Hematopoietic multipotent progenitor cell treated with erythropoietin and hydrocortisone succinate and interleukin-3 and kit ligand, for 8 days (in vitro differentiated cells): ENCODE data around the gene FTO.

ENCODE experiments used
- DNase-seq: peaks from one replicate; pipeline ENCODE4 v3.0.0-alpha.2; 2015

The FTO gene

DNA sequence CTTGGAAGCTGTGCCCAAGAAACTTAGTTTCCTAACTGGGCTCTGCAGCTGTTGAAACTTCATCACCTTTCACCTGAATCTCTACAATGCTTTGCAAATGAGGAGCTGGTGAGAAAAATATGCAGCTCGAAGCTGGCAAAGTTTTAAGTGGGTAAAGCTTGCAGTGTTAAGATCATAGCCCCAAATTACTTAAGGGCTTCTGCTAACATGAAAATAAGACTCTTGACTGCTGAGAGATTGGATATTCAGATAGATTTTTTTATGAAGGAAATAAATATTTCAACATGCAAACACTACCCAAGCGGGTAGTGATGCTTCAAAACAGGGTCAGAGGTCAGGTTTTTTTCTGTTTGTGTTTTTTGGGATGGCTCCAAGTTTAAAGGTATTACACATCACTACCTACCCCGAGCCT lies 278.7 kb downstream of the FTO start:
- no peak for DNase-seq

DNA sequence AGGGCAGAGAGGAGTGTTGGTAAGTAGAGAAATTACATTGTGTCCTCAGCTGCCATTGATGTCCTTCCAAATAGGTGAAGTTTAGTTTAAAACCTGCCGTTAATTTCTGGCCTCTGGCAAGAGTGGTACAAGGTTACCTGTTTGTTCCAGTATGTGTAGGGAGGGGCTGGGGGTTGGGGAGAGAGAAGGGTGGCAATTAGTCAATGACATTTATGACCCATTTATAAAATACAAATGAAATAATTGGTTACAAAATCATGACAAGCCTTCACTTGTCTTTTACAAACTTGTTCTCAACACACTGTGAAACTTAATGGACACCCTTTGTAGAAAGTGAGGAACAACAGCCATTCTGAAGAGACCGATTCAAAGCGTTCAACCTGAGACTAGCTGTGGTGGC lies 281.0 kb downstream of the FTO start:
- DNase-seq, result no peak

DNA sequence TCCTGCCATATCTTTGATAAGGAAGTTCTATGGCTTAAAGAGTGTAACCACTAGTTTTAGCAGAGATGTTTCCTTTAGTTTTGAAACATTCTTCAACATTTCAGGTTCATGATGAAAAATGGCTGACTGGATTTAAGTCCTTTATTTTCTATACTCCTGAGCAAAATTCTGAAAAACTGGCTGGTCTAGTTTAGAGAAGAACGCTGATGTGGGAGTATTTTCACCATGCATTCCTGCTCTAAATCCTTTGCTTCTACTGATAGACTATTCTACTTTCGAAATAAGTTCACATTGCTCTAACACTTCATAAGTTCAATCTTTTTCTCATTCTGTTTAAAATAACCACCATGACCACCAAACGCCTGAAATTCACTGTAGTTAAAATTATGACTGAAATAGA lies 281.9 kb downstream of the FTO start:
- DNase-seq, result no peak

DNA sequence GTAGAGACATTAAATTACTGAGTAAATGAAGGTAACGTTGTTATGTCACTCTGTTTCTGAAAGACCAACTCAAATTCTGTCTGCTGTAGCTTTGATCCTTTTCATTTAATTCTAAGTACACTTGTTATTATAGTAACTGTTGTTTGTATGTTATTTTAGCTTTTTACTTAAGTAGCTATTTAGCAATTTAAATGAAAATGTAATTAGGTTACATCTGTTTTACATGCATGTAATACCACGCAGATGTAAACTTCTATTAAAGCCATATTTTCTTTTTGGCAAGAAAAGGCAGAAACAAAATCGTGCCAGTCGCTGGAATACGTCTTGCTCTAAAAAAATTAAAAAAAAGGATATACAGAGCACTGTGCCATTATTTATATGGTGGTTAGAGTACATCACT lies 282.8 kb downstream of the FTO start:
- DNase-seq, result no peak

DNA sequence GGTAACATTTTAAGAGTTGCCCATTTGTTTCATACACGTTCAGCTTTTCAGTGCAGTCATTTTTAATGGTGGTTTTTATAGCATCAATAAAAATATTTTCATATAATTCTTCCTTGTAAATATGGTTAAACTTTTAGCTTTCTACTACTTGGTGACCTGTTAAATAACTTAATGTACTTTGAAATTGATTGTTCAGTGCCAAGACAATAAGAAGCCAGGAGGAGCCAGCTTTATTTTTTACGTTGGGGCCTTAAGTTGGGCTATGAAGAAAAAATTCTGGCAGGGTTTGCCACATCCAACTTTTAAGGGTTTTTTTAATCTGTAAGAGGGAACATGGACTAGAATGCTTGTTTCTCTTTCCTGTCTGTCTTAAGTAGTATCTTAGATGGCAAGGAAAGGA lies 284.2 kb downstream of the FTO start:
- no peak for DNase-seq

DNA sequence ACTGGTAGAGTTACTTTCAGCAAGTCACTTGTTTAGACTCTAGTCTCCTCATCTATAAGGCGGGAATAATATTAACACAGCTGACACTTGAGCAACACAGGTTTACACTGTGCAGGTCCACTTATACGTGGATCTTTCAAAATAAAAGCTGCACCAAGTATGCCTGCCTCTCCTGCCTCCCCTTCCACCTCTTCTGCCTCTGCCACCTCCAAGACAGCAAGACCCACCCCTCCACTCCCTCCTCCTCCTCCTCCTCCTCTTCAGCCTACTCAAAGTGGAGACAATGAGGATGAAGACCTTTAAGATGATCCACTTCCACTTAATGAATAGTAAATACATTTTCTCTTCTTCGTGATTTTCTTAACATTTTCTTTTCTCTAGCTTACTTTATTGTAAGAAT lies 285.6 kb downstream of the FTO start:
- DNase-seq, result no peak

DNA sequence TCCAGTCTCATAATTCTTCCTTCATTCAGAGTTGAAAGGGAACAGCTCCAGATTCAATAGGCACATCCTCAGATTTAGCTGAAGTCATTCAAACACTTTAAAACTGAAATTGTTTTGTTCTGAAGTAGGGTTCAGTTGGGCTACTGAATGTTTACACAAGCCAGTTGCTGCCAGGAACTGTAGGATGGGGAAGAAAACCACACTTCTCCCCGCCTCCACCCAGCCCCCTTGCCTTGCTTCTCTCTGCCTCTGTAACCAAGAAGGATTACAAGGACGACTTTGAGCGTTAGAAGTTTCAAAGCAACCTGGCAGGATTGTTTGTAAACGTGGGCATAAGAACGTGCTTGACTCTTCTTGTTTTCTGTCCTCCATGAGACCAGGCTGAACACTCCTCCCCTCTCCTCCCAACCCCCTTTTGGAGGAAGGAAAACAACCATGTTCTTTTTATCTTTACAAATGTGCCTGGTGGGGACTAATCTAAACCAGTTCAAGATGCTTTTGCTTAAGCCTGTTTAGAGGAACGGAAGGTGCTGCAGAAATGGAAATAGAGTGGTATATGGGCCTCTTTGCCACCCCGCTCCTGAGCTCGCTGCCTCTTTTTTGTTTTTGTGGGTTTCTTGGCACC lies 287.9 kb downstream of the FTO start:
- DNase-seq, result no peak

DNA sequence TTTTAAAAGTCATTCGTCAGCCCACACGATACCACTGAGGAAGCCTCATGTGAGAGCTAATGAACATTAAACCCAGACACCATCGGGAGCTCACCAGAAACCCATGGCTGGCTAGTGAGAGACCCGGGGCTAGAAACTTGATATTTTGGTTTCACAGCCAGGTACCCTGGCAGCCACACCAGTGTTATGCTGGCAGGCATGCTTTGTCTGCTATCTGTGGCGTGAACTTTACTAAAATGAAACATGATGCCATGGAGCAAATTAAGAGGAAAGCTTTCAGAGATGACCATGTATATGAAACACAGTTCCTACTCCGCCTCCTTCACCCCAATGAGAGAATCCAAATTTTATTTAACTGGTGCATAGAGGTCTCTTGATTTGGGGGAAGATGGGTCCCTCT lies 291.4 kb downstream of the FTO start:
- DNase-seq, result no peak

DNA sequence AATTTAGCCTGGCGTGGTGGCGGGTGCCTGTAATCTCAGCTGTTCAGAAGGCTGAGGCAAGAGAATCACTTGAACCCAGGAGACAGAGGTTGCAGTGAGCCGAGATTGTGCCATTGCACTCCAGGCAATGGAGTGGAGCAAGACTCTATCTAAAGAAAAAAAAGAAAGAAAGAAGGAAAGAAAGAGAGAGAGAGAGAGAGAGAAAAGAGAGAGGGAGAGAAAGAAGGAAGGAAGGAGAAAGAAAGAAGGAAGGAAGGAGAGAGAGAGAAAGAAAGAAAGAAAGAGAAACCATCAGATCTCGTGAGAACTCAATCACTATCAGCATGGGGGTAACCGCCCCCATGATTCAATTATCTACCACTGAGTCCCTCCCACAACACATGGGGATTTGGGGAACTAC lies 293.0 kb downstream of the FTO start:
- no peak for DNase-seq

DNA sequence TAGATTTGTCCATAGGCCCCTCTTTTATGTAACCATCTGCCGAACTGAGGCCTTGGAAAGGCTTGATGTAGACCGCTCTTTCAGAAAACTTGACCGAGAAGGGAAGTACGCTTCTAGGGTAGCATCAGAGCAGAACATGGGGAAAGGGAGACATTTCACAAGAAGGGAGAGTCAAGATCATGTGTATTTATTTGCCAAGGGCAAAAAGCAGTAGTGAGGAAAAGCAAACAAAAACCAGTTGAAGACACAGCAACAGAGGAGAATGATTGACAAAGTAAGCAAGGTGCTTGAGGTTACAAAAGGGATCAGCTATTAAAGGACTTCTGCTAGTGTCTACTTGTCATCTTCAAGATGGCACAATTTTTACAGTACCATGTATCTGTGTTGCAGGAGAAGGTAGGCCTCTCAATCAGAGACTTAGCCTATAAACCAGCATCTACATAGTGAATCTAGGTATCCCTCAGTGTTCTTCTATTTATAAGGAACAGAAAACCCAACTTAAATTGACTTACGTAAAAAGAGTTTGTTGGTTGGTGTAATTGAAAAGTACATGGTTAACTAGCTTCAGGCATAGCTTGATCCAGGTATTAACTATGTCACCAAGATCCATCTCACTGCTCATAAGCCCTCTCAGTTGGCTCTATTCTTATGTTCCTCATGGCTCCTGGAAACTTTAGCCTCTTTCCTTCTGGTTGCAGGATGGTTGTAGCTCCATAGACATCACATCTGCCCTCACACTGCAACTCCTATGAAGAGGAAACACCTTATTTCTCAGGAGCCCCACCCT lies 294.3 kb downstream of the FTO start:
- no peak for DNase-seq

DNA sequence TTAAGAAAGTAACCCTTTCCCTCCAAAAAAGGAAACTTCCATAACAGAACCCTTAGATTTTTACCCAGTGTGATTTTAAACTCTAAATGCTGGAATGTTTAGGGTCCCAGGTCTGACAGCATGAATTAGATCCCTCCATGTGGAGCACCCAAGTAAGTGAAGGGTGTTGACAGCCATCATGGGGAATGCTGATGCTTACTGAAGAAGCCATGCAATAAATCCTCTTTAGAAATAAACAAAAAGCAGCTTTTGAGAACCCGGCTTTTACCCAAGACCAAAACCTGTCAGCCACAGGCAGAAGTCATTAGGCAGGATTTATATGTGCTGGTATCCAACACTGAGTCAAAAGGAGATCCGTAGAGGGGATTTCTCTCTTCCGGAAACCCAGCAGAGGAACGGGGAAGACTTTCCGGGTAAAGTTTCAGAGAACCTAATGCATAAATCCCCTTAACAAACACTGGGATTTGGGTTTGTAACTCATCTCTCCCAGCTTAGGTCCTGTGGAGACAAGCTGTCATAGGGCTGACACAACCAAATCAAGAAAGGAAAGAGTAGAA lies 295.1 kb downstream of the FTO start:
- no peak for DNase-seq

DNA sequence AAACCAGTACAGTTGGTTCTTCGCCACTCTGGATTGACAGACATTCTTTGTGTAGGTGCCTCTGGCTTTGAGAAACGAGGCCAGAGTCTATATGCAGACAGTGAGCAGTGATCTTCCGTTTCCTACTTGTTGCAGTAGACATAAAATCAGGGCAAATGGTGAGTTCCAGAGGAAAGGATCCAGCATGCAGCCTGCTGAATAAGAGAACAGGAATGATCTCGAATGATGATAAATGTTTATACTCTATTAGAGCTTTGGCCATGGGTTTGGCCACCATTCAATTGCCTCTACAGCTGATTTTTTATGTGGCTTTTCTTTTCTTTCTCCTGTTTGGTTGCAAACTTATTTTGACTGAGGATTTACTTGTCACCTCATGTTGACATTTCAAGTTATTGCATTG lies 295.9 kb downstream of the FTO start:
- no peak for DNase-seq

DNA sequence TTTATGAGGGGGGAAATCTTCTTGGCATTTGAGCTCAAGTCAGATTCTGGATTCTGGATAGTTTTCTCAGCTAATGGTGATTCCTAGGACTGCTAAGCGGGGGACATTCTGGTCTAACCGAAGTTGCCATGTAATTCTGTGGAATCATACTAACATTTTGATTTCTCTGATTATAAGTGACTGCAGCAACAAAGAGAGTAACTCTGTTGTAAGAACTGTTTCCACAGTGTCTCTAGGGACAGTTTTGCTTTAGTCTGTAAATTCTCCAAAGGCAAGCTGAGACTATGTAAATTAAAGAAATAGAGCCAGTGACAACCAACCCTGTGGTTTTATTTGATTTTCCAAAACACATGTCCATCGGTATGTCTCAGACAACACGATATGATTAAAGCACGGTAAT lies 296.4 kb downstream of the FTO start:
- DNase-seq, result no peak

DNA sequence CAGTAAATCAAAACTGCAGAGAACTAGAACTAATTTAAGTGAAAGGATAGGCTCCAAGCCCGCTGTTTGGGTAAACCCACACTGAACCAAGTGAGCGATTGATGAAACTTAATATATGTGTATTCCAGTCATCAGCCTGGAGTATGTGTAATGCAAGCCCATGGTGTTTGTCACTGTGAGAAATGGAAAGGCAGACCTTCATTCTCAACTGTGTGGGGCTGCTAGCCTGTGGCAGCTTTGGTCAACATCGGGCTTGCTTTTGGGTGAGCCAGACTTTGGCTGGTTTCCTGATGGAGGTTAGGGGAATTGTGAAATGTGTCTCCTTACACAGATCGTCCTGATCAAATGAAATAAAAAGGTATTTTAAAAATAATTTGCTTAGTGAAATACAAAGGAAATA lies 302.7 kb downstream of the FTO start:
- no peak for DNase-seq

DNA sequence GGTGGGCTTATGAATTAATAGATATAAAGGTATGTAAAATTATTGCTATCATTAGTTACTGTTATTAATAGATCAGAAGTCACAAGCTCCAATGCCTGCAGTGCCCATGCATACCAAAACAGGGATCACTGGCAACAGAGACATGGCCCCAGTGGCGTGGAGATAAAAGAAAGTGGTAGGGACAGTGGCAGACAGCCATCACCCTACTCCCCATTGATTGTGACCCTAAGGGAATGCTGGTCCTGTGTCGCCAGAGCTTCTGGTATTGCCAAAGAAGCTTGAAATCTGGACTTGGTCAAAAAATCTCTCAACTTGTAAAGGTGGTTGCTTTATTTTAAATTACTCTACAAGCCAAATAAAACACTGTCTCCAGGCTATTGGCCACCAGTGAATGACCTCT lies 303.5 kb downstream of the FTO start:
- no peak for DNase-seq

DNA sequence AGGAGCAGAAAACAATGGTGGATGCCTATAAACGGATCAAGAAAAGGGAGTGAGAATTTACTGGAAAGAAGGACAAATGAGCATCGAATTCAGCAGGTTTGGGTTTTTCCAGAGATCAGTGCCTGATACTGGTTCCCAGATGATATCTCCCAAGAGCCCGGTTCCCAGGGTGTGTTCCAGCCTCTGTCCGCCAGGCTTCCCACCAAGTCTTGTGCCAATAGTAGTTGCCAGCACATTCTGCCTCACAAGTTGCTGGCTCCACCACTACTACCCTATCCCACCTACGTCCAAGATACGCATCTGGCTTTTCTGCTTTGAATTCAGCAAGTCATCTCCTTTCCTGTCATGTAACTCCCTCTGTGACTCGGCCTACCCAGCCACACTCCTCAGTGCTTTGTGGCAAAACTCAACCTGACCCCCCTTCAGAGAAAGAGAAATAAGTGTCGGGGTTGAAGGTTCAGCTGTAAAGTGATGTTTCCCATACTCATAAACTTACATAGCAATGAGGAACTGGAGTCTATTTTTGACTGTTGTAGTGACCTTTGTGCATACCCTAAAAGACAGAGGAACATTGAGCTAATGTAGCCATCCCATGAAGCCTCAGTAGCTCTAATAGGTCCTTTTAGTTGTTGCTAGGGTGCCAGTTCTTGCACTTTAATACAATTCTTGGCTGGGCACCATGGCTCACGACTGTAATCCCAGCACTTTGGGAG lies 305.7 kb downstream of the FTO start:
- DNase-seq, result no peak

DNA sequence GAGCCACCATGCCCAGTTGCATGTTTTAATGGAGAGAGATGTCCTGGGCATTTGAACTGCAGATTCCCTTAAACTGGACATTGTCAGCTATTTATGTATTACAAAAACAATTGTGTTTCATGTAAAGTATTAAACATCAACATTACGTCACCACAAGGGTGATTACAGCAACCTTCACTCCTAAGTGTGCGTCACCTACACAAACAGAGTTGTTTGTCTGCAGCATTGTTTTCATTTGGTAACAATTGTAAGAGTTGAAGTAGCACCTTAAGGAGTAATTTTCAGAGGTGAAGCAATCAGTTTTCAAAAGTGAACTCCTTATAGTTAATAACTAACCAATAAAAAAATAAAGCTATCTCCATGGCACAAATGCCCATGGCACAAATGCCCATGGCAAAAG lies 311.2 kb downstream of the FTO start:
- no peak for DNase-seq

DNA sequence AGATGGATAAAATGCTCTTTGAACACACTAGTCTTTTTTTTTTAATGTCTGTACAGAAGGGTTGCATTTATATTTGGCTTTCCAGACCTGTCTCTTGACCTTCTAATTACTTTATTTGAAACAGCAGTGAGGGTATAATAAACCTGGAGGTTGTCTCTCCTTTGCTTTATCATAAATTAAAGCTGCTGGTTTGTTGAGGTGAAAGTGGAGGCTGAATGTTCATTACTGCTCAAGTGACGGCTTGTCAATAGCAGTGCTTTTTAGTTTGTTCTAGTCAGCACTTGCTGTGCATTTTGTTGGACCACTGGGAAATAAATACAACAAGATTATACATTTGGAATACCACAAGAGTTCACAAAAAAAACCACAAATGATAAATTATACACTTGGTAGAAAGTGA lies 318.4 kb downstream of the FTO start:
- DNase-seq, result no peak

DNA sequence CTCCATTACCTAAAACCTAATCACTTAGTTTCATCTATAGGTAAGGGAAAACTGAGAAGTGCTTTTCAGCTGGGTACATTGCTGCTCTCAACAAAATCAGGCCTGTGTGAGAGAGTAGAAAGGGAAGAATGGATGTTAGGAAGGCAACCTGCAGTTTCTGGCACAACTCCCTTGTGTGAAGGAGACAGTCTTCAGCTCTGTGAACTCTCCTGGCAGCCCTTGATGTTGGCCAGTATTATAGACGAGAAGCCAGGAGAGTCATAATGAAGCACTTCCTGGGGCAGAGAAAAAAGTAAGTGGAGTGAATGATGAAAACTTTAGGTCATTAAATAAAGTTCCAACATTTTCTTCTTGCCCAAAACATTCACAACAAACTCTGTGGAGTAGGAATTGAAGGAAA lies 322.5 kb downstream of the FTO start:
- no peak for DNase-seq

DNA sequence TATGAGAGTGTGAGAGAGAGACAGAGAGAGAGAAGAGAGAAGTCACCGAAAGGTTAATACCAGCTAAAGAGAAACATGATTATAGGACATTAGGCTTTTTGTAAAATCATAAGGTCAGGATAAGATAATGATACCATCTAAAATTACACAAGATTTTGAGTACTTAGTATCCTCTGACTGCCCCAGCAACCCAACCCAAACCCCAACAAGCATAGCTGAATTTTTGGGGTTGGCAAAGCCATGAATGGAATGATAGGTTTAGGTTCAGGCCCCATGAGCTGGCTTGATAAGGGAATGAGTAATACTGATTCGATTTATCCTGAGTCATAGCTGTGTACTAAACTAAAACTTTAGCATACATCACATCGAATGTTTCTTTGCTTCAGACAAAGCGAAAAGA lies 323.1 kb downstream of the FTO start:
- DNase-seq, result no peak

DNA sequence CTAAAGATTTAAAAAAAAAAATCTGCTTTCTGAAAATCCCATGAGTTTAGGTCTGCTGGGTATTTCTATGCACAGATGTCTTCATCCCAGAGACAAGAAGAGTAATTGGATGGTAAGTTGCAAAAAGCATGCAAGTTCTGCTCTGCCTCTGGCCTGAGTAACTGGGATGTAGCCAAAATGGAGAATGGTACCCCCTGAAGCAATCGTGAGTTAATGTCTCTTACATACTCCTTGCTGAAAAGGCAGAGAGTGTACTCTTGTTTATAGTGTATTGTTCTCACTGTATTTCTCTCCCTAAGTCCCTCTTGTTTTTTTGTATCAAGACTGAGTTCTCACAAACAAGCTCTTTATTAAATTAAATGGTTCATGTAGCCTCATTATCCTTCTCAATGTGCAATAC lies 323.6 kb downstream of the FTO start:
- no peak for DNase-seq

DNA sequence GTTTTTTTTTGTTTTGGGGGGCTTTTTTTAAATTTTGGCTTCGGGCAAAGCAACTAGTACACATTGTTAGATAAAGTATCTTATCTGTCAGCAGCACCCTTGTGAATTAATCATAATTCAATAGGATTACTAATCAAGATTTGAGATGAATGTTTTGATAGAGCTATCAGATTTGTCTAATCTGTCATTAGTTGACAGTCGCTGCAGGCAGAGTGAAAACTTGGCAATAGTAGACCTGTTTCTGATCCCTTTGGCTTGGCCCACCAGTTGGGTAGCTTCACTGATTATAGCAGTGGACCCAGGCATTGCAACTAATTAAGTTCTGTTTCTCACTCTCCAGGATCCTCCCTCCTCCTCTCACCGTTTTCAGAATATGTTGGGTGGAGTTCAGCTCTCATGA lies 324.0 kb downstream of the FTO start:
- DNase-seq, result no peak

DNA sequence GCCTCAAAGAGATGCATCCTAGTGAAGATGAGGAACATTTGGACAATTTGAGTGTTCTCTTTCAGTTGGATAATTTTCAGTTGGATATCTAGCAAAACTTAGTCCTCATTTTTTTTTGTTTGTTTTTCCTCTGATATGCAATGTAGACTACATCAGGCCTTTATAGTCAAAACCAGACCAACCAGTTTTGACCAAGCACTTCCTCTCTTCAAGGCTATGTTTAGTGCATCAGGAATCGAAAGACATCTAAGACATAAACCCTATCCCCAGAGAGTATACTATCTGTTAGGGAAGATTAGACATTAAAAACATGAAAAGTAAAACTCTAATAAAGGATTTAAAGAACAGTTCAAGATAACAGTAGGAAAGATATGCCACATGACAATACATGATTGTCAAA lies 326.5 kb downstream of the FTO start:
- DNase-seq, result no peak

DNA sequence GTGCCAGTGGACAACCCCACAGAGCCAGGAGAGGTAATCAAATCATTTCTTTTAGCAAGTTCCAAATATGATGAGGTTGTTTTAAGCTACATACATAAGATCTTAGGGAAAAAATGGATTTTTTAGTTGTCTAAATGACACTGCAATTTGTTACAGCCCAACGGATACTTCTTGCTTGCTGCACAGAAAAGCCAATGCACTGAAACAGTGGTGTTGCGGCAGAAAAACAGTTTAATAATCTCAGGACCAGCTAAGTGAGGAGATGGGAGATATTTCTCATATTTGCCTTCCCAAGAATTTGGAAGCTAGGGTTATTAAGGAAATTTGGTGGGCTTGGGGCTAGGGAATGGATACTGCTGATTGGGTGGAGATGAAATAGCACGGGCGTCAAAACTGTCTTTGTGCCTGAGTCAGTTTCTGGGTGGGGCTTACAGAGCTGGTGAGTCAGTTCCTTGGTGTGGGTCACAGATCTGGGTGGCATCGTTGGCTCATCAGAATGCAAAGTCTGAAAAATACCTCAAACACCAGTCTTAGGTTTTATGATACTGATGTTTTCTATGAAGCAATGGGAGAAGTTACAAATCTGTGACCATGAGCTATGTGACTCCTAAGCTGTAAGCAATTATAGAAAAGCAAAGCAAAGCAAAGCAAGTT lies 327.3 kb downstream of the FTO start:
- DNase-seq, result no peak
